ENCODE data around the gene ATG16L1. TPM values are rescaled to one million over a fixed set of nuclear protein-coding genes. Genes with fewer than 3 reads are reported as not detected.
"Not testable (repeated sequence)": the region's sequence is repeated elsewhere in the genome, so short reads cannot be mapped to it uniquely, and the experiment has no call there.

ATG16L1 gene
- total RNA-seq, 3 donors from 2014 or later (not counting 1 experiment from before 2014, with no cell fraction given), result 106 to 142 (median 117) TPM

DNA sequence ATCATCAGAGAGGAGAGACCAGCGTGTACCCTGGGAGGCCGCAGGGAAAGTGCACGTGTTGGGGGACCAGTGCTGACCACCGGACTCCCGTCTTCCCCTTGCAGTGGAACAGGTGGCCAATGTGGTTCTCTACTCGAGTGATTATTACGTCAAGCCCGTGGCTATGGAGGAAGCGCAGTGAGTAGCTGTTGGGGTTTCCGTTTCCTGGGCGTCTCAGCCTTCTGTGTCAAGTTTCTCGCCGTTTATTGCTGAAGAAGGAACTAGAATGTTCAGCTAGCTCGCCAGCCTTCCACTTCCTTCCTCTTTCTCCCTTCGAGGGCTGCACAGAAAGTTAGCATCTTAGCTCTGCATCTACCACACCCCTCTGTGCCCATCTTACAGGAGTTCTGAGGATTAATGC, 80.1 kb downstream of the ATG16L1 start:
- under 1% methylated on average over 15 of the region's 15 CpGs for WGBS (ENCODE audit: insufficient coverage)
- DNase-seq, result peak; percentile 69 to 94
- Mint-ChIP-seq H3K4me3 (peak overlapping the region; percentile 83), H3K4me1 (peaks cover 46 to 61% of the 10 kb centered on the region in 2 donors), H3K9me3 (no peaks in the 10 kb centered on the region), H3K36me3 (no peaks in the 10 kb centered on the region), H3K27ac (peak overlapping the region; percentile 97), H3K27me3 (ENCODE audit: low read depth in 2 of 2) (no peaks in the 10 kb centered on the region)
- Histone ChIP-seq H3K27me3 (ENCODE audit: control insufficient read depth, insufficient read depth, low read length) (no peaks in the 10 kb centered on the region), H3K36me3 (ENCODE audit: control insufficient read depth, insufficient read depth, low read length) (no peaks in the 10 kb centered on the region), H3K4me3 (ENCODE audit: low read length) (no peak overlapping the region), H3K9me3 (ENCODE audit: control insufficient read depth, insufficient read depth, low read length) (no peaks in the 10 kb centered on the region), H3K4me1 (ENCODE audit: control insufficient read depth, insufficient read depth, low read length) (peaks cover 60% of the 10 kb centered on the region), H3K27ac (ENCODE audit: low read length) (peak overlapping the region; percentile 97)
- intact Hi-C loops (cut with micrococcal nuclease), result loop anchor here (2.0 to 10.0 kb wide), 2 partner anchors 27 to 53 kb away; no protein-coding TSS in a partner anchor
- no peak for TF ChIP-seq CTCF (IDR thresholded peaks at IDR 0.05)
- peak; percentile 94 to 95 (median 95) for ATAC-seq

GRCh38 chr2:233332125-233332524, 80.7 kb downstream of the ATG16L1 start:
- H3K27ac ChIP-seq (ENCODE audit: low read length), result peak overlapping the region; percentile 97
- no peak overlapping the region for H3K4me3 ChIP-seq (ENCODE audit: low read length)
- no peaks in the 10 kb centered on the region for H3K36me3 ChIP-seq (ENCODE audit: control insufficient read depth, insufficient read depth, low read length)
- TF ChIP-seq CTCF (IDR thresholded peaks at IDR 0.05), result no peak
- peak in 1 of 2 donors; percentile 26 for DNase-seq
- Mint-ChIP-seq H3K27me3 (ENCODE audit: low read depth in 2 of 2) (no peaks in the 10 kb centered on the region), H3K36me3 (no peaks in the 10 kb centered on the region), H3K27ac (peak overlapping the region; percentile 97), H3K4me1 (peaks cover 41 to 57% of the 10 kb centered on the region in 2 donors), H3K9me3 (no peaks in the 10 kb centered on the region), H3K4me3 (peak overlapping the region; percentile 83)
- intact Hi-C loops (cut with micrococcal nuclease), result loop anchor here (10.0 kb wide), 1 partner anchor 53 kb away; no protein-coding TSS in a partner anchor
- no peaks in the 10 kb centered on the region for H3K9me3 ChIP-seq (ENCODE audit: control insufficient read depth, insufficient read depth, low read length)
- no peak for ATAC-seq
- WGBS (ENCODE audit: insufficient coverage), result 91% methylated on average over 4 of the region's 4 CpGs
- H3K4me1 ChIP-seq (ENCODE audit: control insufficient read depth, insufficient read depth, low read length), result peaks cover 60% of the 10 kb centered on the region
- no peaks in the 10 kb centered on the region for H3K27me3 ChIP-seq (ENCODE audit: control insufficient read depth, insufficient read depth, low read length)

DNA sequence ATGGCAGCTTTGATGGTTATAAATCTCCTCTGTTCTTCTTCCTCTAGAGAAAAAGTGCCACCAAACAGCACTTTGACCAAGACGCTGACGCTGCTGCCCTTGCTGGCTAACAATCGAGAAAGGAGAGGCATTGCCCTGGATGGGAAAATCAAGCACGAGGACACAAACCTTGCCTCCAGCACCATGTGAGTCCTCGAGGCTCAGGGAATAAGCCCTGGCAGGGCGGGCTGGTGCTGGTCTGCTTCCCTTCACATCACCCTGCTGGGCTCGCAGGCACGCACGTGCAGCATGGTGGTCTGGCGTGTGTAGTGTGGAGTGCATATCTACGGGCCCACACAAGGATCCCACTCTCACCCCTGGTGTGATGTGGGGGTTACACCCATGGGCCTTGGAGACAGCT, 83.4 kb downstream of the ATG16L1 start:
- Mint-ChIP-seq H3K4me3 (peak overlapping the region; percentile 4), H3K36me3 (no peaks in the 10 kb centered on the region), H3K27ac (peak overlapping the region; percentile 69 to 97), H3K9me3 (no peaks in the 10 kb centered on the region), H3K27me3 (ENCODE audit: low read depth in 2 of 2) (no peaks in the 10 kb centered on the region), H3K4me1 (peaks cover 47 to 55% of the 10 kb centered on the region in 2 donors)
- Histone ChIP-seq H3K4me1 (ENCODE audit: control insufficient read depth, insufficient read depth, low read length) (peaks cover 60% of the 10 kb centered on the region), H3K9me3 (ENCODE audit: control insufficient read depth, insufficient read depth, low read length) (no peaks in the 10 kb centered on the region), H3K4me3 (ENCODE audit: low read length) (no peak overlapping the region), H3K27me3 (ENCODE audit: control insufficient read depth, insufficient read depth, low read length) (no peaks in the 10 kb centered on the region), H3K36me3 (ENCODE audit: control insufficient read depth, insufficient read depth, low read length) (no peaks in the 10 kb centered on the region), H3K27ac (ENCODE audit: low read length) (no peak overlapping the region)
- intact Hi-C loops (cut with micrococcal nuclease), result loop anchor here (10.0 kb wide), 1 partner anchor 50 kb away; no protein-coding TSS in a partner anchor
- ATAC-seq (peak in 1 of 3 donors; percentile 17), DNase-seq (no peak)
- 91% methylated on average over 10 of the region's 11 CpGs for WGBS (ENCODE audit: insufficient coverage)
- no peak for TF ChIP-seq CTCF (IDR thresholded peaks at IDR 0.05)

DNA sequence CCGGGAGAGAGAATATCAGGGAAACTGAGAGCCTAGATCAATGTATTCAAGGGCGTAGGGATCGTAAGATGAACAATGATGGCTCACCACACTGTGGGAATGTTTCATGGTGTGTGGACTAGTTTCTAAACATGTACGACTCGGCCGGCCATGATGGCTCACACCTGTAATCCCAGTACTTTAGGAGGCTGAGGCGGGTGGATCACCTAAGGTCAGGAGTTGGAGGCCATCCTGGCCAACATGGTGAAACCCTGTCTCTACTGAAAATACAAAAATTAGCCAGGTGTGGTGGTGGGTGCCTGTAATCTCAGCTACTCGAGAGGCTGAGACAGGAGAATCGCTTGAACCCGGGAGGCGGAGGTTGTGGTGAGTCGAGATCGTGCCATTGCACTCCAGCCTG, 84.6 kb downstream of the ATG16L1 start:
- not testable (repeated sequence) for H3K27ac Mint-ChIP-seq; H3K36me3 ChIP-seq (ENCODE audit: control insufficient read depth, insufficient read depth, low read length); DNase-seq; H3K36me3 Mint-ChIP-seq; H3K27ac ChIP-seq (ENCODE audit: low read length); H3K4me3 ChIP-seq (ENCODE audit: low read length); H3K27me3 Mint-ChIP-seq (ENCODE audit: low read depth in 2 of 2); H3K9me3 Mint-ChIP-seq; H3K4me3 Mint-ChIP-seq; H3K27me3 ChIP-seq (ENCODE audit: control insufficient read depth, insufficient read depth, low read length); ATAC-seq; H3K9me3 ChIP-seq (ENCODE audit: control insufficient read depth, insufficient read depth, low read length)
- intact Hi-C loops (cut with micrococcal nuclease), result loop anchor here (10.0 kb wide), 1 partner anchor 49 kb away; no protein-coding TSS in a partner anchor
- 97% methylated on average over 13 of the region's 13 CpGs for WGBS (ENCODE audit: insufficient coverage)
- H3K4me1 ChIP-seq (ENCODE audit: control insufficient read depth, insufficient read depth, low read length), result peaks cover 49% of the 10 kb centered on the region
- H3K4me1 Mint-ChIP-seq, result peaks cover 45% of the 10 kb centered on the region in 2 donors

All from natural killer cell (primary cell).